CD4-positive, alpha-beta T cell treated with Interleukin-4 for 4 hours (primary cell): Measurements from ENCODE around the gene TBPL1.
A peak's percentile ranks its signal among the peaks of the same experiment; 100 is the strongest.
"Not testable (repeated sequence)": the region's sequence is repeated elsewhere in the genome, so short reads cannot be mapped to it uniquely, and the experiment has no call there.

Source experiments
- DNase-seq: peaks from one replicate; pipeline ENCODE4 v3.0.0-alpha.2; 2020

TBPL1 gene

DNA sequence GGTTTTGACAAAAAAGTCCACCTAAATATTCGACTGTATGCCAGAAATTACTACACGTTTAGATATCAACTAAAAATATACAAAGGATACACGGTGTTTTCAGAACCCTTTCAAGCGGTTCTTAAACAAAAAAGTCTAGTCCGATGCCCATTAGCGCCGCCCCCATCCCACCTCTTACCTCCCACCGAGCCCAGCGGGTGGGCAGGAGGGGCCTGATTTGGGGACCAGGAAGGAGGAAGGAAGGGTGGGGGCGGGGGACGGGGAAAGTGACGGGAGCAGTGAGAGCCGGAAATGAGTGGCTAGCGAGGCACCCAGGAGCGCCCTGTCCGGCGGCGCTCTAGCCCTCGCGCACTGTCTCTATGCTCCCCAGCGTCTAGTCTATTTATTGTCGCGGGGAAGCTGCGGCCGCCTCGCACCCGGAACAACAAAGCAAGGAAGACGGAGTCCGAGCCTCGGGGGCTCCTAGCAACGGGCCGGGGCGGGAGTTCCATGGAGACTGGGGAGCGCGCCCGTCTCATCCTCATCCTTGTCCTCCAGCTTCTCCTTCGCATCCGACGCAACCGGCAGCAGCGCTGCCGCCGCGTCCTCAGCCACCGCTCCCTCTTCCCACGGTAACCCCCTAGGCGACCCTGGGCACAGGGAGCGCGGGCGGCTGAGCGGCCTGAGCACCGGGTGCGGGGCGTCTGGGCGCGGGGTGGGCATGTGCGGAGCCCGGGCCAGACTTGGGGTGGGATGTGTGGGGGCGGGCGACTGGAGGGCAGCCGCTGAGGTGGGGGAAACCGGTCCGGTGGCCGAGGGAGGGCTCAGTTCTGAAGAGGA is at the start of gene TBPL1:
TBPL1 (plus strand) TSS at position 410 of the 819 bp plus-strand sequence. CDS start 26,902 bp downstream, outside the sequence.
- DNase-seq: peak; percentile 94

- DNase-seq: no peak
These were observed 49.2 kb upstream of the TBPL1 start for GRCh38 chr6:133903855-133904254.

DNA sequence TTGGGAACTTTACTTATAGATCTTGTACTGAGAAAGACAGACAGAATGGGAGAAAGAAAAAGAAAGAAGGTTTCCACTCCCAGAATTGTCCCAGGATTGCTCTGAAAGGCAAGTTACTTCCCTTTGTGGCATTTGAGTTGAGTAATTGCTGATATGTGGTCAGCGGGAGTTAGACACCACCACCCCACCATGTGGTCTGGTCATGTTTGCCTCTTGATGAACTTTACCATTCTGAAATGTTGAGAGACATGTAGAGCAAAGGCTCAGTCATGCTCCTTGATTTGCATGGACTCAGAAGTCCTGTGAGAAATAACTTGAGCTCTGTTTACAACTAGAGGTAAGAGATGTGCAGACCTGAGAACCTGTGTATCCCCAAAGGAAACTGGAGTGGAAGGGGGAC is 47.0 kb upstream of the TBPL1 start:
- no peak for DNase-seq

DNA sequence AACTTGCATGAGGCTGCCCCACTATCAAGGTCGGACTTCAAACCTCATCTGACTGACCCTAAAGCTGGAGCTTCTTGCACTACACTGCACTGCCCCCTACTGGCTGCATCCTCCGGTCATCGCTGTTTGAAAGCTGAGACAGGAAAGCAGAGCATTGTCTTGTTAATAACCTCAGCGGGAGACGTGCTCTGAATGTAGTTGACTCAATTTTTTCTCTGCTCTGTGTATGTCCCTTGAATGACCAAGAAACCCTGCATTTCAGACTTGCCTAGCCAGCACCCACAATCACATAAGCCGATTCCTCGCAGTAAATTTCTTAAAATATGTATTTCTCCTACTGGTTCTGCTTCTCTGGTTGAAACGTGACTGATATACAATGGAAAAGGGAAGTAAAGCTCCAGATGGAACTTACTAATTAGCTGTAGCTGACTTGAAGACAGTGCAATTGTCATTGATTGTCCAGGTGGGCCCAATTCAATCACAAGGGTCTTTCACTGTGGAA is 36.3 kb upstream of the TBPL1 start:
- DNase-seq: peak; percentile 59

DNA sequence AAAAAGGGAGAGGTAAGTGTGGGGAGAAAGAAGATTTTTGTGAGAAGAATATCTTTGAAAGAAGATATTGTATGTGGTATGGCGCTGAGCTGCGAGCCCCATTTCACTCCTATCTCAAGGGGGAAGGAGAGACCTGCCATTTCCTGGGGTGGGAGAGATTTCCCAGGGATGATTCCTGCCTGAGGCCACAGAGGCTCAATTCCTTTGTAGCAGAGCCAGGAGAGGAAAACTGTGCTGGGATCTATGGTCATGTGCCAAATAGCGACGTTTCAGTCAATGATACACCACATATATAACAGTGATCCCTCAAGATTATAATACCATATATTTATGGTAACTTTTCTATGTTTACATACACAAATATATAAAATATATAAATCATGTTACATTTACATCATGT is 35.2 kb upstream of the TBPL1 start:
- no peak for DNase-seq

GRCh38 chr6:133918208-133918930 is 34.7 kb upstream of the TBPL1 start:
- no peak for DNase-seq

DNA sequence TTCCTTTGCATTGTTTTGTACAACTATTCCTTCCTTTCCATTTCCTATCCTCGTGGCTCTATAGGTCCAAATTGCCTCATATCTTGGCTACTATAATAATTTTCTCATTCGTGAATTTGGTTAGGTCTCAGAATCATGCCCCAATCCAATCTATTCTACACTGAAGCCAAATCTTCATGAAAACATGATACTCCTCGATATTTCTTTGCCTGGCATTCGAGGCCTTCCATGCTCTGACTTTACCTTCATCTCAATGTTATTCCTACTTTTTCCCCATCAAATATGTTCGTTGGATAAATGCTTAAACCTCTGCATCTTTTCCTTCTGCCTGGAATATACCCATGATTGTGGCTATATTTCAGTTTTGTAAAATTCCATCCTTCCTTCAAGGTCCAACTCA is 33.7 kb upstream of the TBPL1 start:
- no peak for DNase-seq

- peak; percentile 68 for DNase-seq
These were observed 31.7 kb upstream of the TBPL1 start for GRCh38 chr6:133921249-133921859.

GRCh38 chr6:133923938-133924593 is 29.0 kb upstream of the TBPL1 start:
- peak; percentile 69 for DNase-seq

DNA sequence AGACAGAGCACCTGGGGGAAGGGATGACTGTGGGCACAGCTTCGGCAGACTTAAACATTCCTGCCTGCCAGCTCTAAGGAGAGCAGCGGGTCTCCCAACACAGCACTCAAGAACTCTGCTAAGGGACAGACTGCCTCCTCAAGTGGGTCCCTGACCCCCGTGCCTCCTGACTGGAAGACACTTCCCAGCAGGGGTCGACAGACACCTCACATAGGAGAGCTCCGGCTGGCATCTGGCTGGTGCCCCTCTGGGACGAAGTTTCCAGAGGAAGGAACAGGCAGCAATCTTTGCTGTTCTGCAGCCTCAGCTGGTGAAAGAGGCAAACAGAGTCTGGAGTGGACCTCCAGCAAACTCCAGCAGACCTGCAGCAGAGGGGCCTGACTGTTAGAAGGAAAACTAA is 21.8 kb upstream of the TBPL1 start:
- not testable (repeated sequence) for DNase-seq

GRCh38 chr6:133936352-133936751 is 16.7 kb upstream of the TBPL1 start:
- not testable (repeated sequence) for DNase-seq

DNA sequence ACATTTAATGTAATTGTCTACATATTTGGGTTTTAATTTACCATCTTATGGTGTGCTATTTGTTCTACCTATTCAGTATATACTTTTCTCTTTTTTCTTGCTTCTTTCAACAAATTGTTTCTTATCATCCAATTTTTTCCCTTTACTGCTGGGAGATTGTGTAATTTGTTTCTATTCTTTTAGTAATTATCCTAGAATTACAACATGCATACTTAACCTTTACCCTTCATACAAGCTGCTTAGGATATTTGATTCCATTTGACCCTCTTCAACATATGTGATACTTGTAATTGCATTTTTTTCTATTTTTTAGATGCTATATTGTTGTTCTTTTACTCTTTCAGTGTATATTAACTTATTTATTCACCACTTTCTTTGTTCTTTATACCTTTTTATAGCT is 15.1 kb upstream of the TBPL1 start:
- no peak for DNase-seq

GRCh38 chr6:133938533-133938932 is 14.5 kb upstream of the TBPL1 start:
- DNase-seq: no peak

DNA sequence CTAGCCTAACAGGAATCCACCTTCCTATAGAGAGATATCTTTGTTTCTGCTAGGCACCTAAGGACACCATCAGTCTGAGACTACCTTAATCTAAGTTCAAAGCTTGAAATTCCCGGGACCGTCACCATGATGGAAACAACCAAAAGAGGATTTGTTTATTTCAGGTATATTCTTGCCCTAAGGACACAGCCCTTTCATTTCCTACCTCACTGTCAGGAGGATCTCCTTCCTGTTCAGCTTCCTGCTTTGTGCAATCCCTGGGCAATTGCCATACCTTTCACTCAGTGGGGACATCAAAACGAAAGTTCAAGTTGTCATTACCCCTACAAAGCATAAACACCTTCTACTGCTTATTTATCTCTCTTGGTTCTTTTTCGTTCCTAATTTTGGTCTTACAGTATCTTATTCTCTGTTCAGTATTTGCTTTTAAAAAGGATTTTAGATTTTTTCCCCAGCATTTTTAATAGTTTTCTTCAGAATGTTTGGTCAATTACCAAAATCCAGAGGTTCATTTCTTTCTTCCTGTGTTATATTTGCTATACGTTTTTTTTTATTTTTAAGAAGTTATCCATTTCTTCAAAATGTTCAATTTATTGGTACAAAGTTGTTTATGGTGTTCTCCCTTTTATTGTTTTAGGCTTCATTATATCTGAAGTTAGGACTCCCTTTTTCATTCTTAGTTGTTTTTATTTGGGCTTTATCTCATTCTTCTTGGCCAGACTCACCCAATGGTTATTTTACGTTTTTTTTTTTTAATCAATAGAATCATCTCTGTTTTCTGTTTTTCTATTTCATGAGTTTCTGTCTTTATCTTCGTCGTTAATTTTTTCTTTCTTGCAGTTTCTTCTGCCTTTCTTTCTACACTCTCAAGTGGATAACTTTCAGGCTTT is 13.0 kb upstream of the TBPL1 start:
- no peak for DNase-seq

DNA sequence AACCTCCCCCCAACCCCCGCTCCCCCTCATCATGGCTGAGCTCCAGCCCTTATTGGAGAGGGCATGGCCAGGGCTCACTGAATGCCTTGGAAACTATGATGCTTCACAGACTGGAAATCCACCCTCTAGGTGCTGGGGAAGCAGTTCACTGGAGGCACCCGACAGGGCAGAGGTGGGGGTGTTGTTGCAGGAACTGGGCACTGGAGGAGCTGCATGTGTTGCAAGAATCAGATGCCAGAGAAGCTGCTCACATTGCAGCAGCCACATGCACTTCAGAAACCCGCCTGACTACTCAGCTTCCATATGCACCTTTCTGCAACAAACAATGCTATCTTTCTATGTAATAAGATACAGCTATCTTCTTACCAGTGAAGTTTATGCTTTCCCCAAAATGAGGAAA is 7.9 kb upstream of the TBPL1 start:
- no peak for DNase-seq

DNA sequence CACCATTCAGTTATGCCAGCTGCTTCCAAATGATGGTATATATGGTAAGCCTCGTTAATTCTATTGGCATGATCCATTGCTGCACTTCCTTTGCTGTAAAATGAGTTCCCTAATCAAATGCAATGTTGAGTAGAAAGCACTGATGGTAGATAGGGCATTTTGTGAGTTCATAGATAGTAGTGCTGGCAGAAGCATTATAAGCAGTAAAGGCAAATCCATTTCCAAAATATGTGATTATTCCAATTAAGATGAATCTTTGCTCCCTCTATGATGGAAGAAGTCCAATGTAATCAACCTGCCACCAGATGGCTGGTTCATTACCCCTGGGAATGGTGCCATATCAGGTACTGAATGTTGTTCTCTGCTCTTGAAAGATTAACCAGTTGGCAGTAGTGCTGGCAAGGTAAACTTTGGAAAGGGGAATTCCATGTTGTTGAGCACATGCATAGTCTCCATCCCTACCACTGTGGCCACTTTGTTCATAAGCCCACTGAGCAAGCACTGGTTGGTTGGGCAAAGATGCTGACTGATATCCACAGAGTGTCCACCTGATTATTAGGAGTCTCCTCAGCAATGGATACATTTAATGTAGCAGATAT is 5.6 kb upstream of the TBPL1 start:
- no peak for DNase-seq

DNA sequence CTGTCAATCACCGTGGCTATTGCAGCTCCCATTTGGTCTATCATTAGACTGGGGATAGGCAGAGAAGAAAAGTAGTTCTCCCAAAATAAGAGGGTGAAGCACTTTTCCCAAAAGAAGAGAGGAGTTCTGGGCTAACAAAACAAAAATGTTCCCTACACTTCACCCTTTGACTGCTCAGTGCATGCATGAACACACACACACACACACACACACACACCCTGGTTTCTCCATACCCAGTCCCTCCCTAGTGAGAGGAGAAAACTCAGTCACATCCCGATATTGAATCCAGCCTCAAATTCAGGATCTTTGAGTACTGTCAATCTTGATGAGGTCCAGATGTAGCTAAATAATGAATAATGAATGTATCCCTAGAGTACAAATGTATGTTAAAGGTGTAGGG is 4.6 kb upstream of the TBPL1 start:
- DNase-seq: no peak

DNA sequence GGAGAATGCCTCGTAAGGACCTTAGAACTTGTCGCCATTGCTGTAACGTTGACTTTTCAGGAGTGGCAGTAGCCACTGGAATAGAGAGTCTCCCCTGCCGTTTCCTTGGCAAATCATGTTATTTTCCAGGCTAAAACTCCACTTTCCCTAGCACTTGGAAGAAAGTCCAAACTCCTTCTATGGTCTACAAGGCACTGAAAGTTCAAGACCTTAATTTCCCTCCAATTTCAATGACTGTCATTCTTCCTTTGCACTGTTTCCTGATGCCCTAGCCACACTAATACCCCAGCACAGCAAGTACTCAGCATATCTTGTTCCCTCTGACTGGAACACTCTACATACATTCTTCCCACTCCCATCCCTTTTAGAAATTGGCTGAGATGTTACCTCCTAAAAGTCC is 1.8 kb upstream of the TBPL1 start:
- DNase-seq: no peak

- DNase-seq: peak; percentile 70
These were observed 876 bp upstream of the TBPL1 start for GRCh38 chr6:133951881-133952814.

GRCh38 chr6:133953634-133954415 is 801 bp downstream of the TBPL1 start:
- no peak for DNase-seq
